Measurements from ENCODE around the gene CLEC19A. TPM values are rescaled to one million over a fixed set of nuclear protein-coding genes. Genes with fewer than 3 reads are reported as not detected.

CLEC19A gene
- total and polyA plus RNA-seq, 4 donors = not detected

GRCh38 chr16:19286827-19287226, 1.3 kb downstream of the CLEC19A start:
- no peaks in the 10 kb centered on the region for H3K27me3 ChIP-seq (ENCODE audit: control insufficient read depth in 4 of 4, insufficient read depth in 4 of 4, low read length in 3 of 4)
- H3K36me3 ChIP-seq (ENCODE audit: control insufficient read depth in 4 of 4, insufficient read depth in 3 of 4, low read depth in 1 of 4, low read length in 3 of 4) = no peaks in the 10 kb centered on the region
- no peak for DNase-seq (ENCODE audit: low spot score)
- H3K4me3 ChIP-seq (ENCODE audit: low read depth in 1 of 3, low read length in 3 of 3) = no peak overlapping the region
- TF ChIP-seq CTCF (IDR thresholded peaks at IDR 0.05; ENCODE audit: low read depth, low read length, missing input control) (no peak), FOXA1 (IDR thresholded peaks at IDR 0.05) (no peak), TAF1 (conservative IDR thresholded peaks at IDR 0.05) (no peak)
- 80% methylated on average over 2 of the region's 2 CpGs for WGBS
- no peak overlapping the region for H3K9ac ChIP-seq (ENCODE audit: low read depth in 1 of 2, low read length in 2 of 2)
- H3K4me1 ChIP-seq (ENCODE audit: control insufficient read depth in 4 of 4, insufficient read depth in 4 of 4, low read length in 3 of 4) = no peaks in the 10 kb centered on the region
- H3K9me3 ChIP-seq (ENCODE audit: control insufficient read depth in 4 of 4, low read length in 3 of 4) = no peaks in the 10 kb centered on the region
- H3K27ac ChIP-seq (ENCODE audit: low read depth in 1 of 2, low read length in 2 of 2) = no peak overlapping the region

DNA sequence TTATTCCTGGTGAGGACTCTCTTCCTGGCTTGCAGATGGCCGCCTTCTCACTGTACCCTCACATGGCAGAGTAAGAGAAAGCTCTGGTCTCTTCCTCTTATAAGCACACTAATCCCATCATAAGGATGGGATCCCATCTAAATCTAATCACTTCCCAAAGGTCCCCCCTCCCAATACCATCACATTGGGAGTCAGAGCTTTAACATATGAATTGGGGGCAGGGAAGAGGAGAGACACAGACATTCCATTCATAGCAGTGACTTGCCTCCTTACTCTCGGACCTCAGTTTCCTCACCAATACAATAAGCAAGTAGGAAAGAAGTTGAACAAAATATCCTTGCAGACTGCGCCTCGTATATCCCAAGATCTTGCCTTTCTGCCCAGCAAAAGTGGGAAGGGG, 1.7 kb downstream of the CLEC19A start:
- no peaks in the 10 kb centered on the region for H3K4me1 ChIP-seq (ENCODE audit: control insufficient read depth in 4 of 4, insufficient read depth in 4 of 4, low read length in 3 of 4)
- 85% methylated on average over 4 of the region's 4 CpGs for WGBS
- H3K27ac ChIP-seq (ENCODE audit: low read depth in 1 of 2, low read length in 2 of 2) = no peak overlapping the region
- TF ChIP-seq SP1 (IDR thresholded peaks at IDR 0.05) (no peak), YY1 (IDR thresholded peaks at IDR 0.05) (no peak), JUND (IDR thresholded peaks at IDR 0.05) (no peak)
- TF ChIP-seq, protein P1, sequence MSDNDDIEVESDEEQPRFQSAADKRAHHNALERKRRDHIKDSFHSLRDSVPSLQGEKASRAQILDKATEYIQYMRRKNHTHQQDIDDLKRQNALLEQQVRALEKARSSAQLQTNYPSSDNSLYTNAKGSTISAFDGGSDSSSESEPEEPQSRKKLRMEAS (IDR thresholded peaks at IDR 0.05) = no peak
- no peaks in the 10 kb centered on the region for H3K36me3 ChIP-seq (ENCODE audit: control insufficient read depth in 4 of 4, insufficient read depth in 3 of 4, low read depth in 1 of 4, low read length in 3 of 4)
- H3K27me3 ChIP-seq (ENCODE audit: control insufficient read depth in 4 of 4, insufficient read depth in 4 of 4, low read length in 3 of 4) = no peaks in the 10 kb centered on the region
- no peak overlapping the region for H3K9ac ChIP-seq (ENCODE audit: low read depth in 1 of 2, low read length in 2 of 2)
- no peak for DNase-seq (ENCODE audit: low spot score)
- H3K9me3 ChIP-seq (ENCODE audit: control insufficient read depth in 4 of 4, low read length in 3 of 4) = no peaks in the 10 kb centered on the region
- no peak overlapping the region for H3K4me3 ChIP-seq (ENCODE audit: low read depth in 1 of 3, low read length in 3 of 3)

DNA sequence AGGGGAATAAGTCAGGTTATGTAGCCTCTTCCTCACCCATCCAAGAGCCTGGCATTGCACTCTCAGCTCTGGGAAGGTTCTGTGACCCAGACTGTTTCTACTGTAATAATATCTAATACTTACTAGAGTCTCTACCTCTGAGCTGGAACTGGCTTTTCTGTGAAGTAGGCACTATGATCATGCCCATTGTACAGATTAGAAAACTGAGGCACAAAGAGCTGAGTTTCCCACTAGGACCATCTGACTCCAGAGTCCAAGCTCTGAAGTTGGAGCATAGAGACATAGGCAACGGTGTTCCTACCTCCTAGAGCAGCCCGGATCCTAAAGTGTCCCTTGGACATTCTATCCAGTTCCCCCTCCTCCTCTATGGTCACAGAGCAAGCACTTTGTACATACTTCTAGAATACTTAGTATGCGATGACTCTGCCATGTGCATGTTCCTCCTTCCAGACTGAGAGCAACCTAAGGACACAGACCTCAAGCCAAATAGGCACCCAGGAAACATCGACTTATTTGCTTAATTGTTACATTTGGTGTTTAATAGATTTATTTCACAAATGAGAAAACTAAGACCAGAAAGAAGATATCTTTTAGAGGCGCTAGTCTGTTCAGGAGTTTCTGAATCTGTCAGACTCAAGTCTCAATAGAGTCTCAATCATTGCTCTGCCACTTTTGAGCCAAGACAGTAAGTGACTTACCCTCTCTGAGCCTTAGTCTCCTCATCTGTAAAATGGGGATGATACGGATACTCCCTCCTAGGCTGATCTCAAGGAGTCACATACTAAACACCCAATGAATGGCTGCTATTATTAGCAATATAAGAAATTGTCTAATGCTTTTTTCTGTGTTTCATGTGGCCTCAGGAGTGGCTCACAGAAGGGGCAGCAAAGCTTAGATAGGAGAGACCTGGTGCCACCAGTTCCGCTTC, 3.6 kb downstream of the CLEC19A start:
- no peak overlapping the region for H3K4me3 ChIP-seq (ENCODE audit: low read depth in 1 of 3, low read length in 3 of 3)
- no peak overlapping the region for H3K27ac ChIP-seq (ENCODE audit: low read depth in 1 of 2, low read length in 2 of 2)
- 81% methylated on average over 7 of the region's 7 CpGs for WGBS
- H3K36me3 ChIP-seq (ENCODE audit: control insufficient read depth in 4 of 4, insufficient read depth in 3 of 4, low read depth in 1 of 4, low read length in 3 of 4) = no peaks in the 10 kb centered on the region
- H3K9ac ChIP-seq (ENCODE audit: low read depth in 1 of 2, low read length in 2 of 2) = no peak overlapping the region
- H3K4me1 ChIP-seq (ENCODE audit: control insufficient read depth in 4 of 4, insufficient read depth in 4 of 4, low read length in 3 of 4) = no peaks in the 10 kb centered on the region
- TF ChIP-seq JUND (IDR thresholded peaks at IDR 0.05) = no peak
- no peak for TF ChIP-seq GABPA (IDR thresholded peaks at IDR 0.05 in 1 of 2, conservative IDR thresholded peaks at IDR 0.05 in 1 of 2)
- no peak for TF ChIP-seq CTCF (IDR thresholded peaks at IDR 0.05; ENCODE audit: low read depth, low read length, missing input control)
- TF ChIP-seq, protein P2, sequence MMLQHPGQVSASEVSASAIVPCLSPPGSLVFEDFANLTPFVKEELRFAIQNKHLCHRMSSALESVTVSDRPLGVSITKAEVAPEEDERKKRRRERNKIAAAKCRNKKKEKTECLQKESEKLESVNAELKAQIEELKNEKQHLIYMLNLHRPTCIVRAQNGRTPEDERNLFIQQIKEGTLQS (IDR thresholded peaks at IDR 0.05) = no peak
- no peak for TF ChIP-seq FOXA2 (IDR thresholded peaks at IDR 0.05)
- no peak for TF ChIP-seq EGR1 (IDR thresholded peaks at IDR 0.05; ENCODE audit: low read depth in 2 of 2)
- no peak for TF ChIP-seq NR2F2 (IDR thresholded peaks at IDR 0.05)
- H3K9me3 ChIP-seq (ENCODE audit: control insufficient read depth in 4 of 4, low read length in 3 of 4) = no peaks in the 10 kb centered on the region
- DNase-seq (ENCODE audit: low spot score) = no peak
- H3K27me3 ChIP-seq (ENCODE audit: control insufficient read depth in 4 of 4, insufficient read depth in 4 of 4, low read length in 3 of 4) = no peaks in the 10 kb centered on the region

Data from liver (tissue), 9 donors.